Measurements from ENCODE around the gene GRAP2. TPM values are rescaled to one million over a fixed set of nuclear protein-coding genes. Genes with fewer than 3 reads are reported as not detected.

Gene GRAP2
- total RNA-seq, 1 donor from 2014 or later, result 3.5 TPM

- intact Hi-C loops (cut with DNase I), result no loop called here
Observed at GRCh38 chr22:40018051-40018450, 117.2 kb downstream of the GRAP2 start.

GRCh38 chr22:40019100-40019499 is 118.2 kb downstream of the GRAP2 start:
- intact Hi-C loops (cut with DNase I), result no loop called here
- peak; percentile 32 for DNase-seq (ENCODE audit: missing footprints)
- no peak for ATAC-seq

More at GRCh38 chr22:40018051-40018450, 117.2 kb downstream of the GRAP2 start:
- no peak for ATAC-seq
- no peak for DNase-seq (ENCODE audit: missing footprints)

- peak; percentile 18 for DNase-seq (ENCODE audit: missing footprints)
- no peak for ATAC-seq
- intact Hi-C loops (cut with DNase I), result no loop called here
Observed at GRCh38 chr22:40020956-40021355, 120.1 kb downstream of the GRAP2 start.

GRCh38 chr22:40021401-40022000 is 120.6 kb downstream of the GRAP2 start:
- intact Hi-C loops (cut with DNase I), result no loop called here
- ATAC-seq (no peak), DNase-seq (ENCODE audit: missing footprints) (peak; percentile 25)

GRCh38 chr22:40022536-40023240 is 121.8 kb downstream of the GRAP2 start:
- DNase-seq (ENCODE audit: missing footprints) (peak; percentile 13), ATAC-seq (no peak)
- intact Hi-C loops (cut with DNase I), result loop anchor here (2.0 kb wide), 1 partner anchor 400 kb away; no protein-coding TSS in a partner anchor

Other genes with a start within 250 kb of the GRAP2 start
- gene ENTHD1, start 7.3 kb upstream of the GRAP2 start, total RNA-seq, result not detected
- not detected for gene TMA7B, start 59.3 kb downstream of the GRAP2 start, total RNA-seq
- gene FAM83F, start 93.9 kb downstream of the GRAP2 start, total RNA-seq, result 6.1 TPM

Data from Right ventricle myocardium inferior (tissue), 1 donor.